ENCODE results near the gene MYBPC2. TPM values are rescaled to one million over a fixed set of nuclear protein-coding genes. Genes with fewer than 3 reads are reported as not detected.

MYBPC2 gene
- polyA plus RNA-seq, 1 experiment = not detected

GRCh38 chr19:50482916-50483315 lies 50.2 kb downstream of the MYBPC2 start:
- DNase-seq (ENCODE audit: low read depth) = no peak
- Histone ChIP-seq H3K27me3 (ENCODE audit: control insufficient read depth, insufficient read depth, low read length) (peaks cover 5% of the 10 kb centered on the region; the same call in 1 of the 2 replicates), H3K36me3 (ENCODE audit: control insufficient read depth, insufficient read depth, low read length) (peaks cover 32% of the 10 kb centered on the region), H3K4me3 (ENCODE audit: low read depth, low read length) (no peak overlapping the region)
- POLR2A ChIA-PET = no interaction called here
- CTCF ChIA-PET = interaction anchor here (1.2 to 1.3 kb wide), 2 partner anchors 74 to 126 kb away, joined by 3 read pairs; no protein-coding TSS in a partner anchor
- TF ChIP-seq, protein P1, sequence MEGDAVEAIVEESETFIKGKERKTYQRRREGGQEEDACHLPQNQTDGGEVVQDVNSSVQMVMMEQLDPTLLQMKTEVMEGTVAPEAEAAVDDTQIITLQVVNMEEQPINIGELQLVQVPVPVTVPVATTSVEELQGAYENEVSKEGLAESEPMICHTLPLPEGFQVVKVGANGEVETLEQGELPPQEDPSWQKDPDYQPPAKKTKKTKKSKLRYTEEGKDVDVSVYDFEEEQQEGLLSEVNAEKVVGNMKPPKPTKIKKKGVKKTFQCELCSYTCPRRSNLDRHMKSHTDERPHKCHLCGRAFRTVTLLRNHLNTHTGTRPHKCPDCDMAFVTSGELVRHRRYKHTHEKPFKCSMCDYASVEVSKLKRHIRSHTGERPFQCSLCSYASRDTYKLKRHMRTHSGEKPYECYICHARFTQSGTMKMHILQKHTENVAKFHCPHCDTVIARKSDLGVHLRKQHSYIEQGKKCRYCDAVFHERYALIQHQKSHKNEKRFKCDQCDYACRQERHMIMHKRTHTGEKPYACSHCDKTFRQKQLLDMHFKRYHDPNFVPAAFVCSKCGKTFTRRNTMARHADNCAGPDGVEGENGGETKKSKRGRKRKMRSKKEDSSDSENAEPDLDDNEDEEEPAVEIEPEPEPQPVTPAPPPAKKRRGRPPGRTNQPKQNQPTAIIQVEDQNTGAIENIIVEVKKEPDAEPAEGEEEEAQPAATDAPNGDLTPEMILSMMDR (IDR thresholded peaks at IDR 0.05; ENCODE audit: insufficient read depth, low read depth, low read length) = no peak

DNA sequence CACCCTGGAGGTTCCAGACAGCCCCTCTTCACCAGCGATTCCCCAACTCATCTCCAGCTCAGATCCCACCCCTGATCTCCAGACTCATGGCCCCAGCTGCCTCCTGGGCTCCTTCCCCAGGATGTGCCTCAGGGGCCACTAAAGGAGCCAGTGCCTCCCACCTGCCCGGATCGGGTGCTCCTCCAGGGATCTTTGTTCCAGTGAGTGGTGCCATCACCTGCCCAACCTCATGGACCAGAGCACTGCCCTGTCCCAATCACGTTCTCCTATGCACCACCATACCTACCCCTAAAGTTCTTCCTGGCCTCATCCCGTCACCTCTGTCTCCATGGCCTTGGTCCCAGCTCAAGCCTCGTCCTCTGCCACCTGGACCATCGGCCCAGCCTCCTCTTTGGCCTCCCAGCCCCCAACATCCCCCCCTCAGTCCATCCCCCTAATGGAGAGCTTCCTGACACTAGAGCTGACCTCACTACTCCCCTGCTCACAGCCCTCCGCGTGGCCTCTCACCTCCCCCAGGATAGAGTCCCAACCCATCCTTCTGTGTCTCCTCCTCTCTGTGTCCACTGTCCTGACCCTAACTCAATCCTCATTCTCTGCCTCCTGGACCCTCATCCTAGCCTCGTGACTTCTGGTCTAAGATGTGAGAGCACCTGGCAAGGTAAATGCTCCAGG lies 52.7 kb downstream of the MYBPC2 start:
- POLR2A ChIA-PET = no interaction called here
- peaks cover 8% of the 10 kb centered on the region for H3K27me3 ChIP-seq (ENCODE audit: control insufficient read depth, insufficient read depth, low read length)
- no peak overlapping the region for H3K4me3 ChIP-seq (ENCODE audit: low read depth, low read length)
- peaks cover 19% of the 10 kb centered on the region for H3K36me3 ChIP-seq (ENCODE audit: control insufficient read depth, insufficient read depth, low read length)
- TF ChIP-seq, protein P1 (IDR thresholded peaks at IDR 0.05; ENCODE audit: insufficient read depth, low read depth, low read length) = no peak
- no peak for DNase-seq (ENCODE audit: low read depth)
- CTCF ChIA-PET = interaction anchor here (0.6 kb wide), 1 partner anchor 142 kb away, joined by 4 read pairs; no protein-coding TSS in a partner anchor

GRCh38 chr19:50486823-50487515 lies 54.3 kb downstream of the MYBPC2 start:
- Histone ChIP-seq H3K27me3 (ENCODE audit: control insufficient read depth, insufficient read depth, low read length) (peaks cover 16% of the 10 kb centered on the region), H3K36me3 (ENCODE audit: control insufficient read depth, insufficient read depth, low read length) (peaks cover 10% of the 10 kb centered on the region), H3K4me3 (ENCODE audit: low read depth, low read length) (no peak overlapping the region)
- TF ChIP-seq, protein P1 (IDR thresholded peaks at IDR 0.05; ENCODE audit: insufficient read depth, low read depth, low read length) = peak; percentile 50
- ChIA-PET POLR2A (no interaction called here), CTCF (interaction anchor here (0.9 kb wide), 1 partner anchor 21 kb away, joined by 3 read pairs; no protein-coding TSS in a partner anchor)
- DNase-seq (ENCODE audit: low read depth) = no peak

DNA sequence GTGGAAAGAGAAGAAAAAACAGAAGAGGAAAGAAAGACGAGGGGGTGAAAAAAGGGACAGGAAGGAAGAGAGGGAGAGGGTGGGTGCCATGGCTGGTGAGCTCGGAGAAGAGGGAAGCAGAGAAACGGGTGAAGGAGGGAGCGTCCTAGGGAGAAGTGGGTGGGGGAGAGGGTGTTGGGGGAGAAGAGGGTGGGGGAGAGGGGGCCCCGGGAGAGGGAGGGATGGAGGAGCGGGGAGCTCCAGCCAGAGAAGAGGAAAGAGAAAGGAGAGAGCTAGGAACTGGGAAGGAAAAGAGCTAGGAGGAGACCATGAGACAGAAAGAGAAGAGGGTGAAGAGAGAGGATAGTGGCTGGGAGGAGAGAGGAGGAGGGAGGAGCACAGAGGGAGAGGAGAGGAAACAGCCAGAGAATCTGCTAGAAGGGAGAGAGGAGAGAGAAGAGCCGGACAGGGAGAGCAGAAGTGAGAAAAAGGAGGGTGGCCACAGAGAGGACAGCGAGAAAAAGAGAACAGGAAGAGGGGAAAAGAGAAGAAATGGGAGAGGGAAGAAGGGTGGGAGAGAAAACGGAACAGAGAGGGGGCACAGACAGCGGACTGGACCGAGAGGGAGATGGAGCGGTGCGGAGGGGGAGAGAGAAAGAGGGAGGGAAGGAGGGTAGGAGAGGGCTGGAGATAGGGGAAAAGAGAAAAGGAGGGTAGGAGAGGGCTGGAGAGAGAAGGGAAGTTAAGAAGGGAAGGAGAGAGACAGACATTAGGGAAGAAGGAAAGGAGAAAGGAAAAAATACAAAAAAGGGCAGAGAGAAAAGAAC lies 55.9 kb downstream of the MYBPC2 start:
- no peak for DNase-seq (ENCODE audit: low read depth)
- Histone ChIP-seq H3K36me3 (ENCODE audit: control insufficient read depth, insufficient read depth, low read length) (peaks cover 3% of the 10 kb centered on the region), H3K27me3 (ENCODE audit: control insufficient read depth, insufficient read depth, low read length) (peaks cover 23% of the 10 kb centered on the region), H3K4me3 (ENCODE audit: low read depth, low read length) (no peak overlapping the region)
- TF ChIP-seq, protein P1 (IDR thresholded peaks at IDR 0.05; ENCODE audit: insufficient read depth, low read depth, low read length) = no peak
- CTCF ChIA-PET = interaction anchor here (0.9 kb wide), 1 partner anchor 9 kb away, joined by 3 read pairs; no protein-coding TSS in a partner anchor
- POLR2A ChIA-PET = interaction anchor here (0.6 kb wide), 1 partner anchor 78 kb away, joined by 5 read pairs; no protein-coding TSS in a partner anchor
